Neutrophil (primary cell): ENCODE measurements around the gene PYDC1.

Source experiments
- H3K27ac ChIP-seq: fragments of 200-600 bp; sonication (generic); 2 replicates; pipeline ENCODE4 v1.5.1; 2016; ENCODE audit warnings: mild to moderate bottlenecking, moderate library complexity
- H3K27me3 ChIP-seq: fragments of 200-600 bp; sonication (generic); 2 replicates; pipeline ENCODE4 v1.6.0; 2016; ENCODE audit warnings: mild to moderate bottlenecking
- H3K36me3 ChIP-seq: fragments of 200-600 bp; sonication (generic); 2 replicates; pipeline ENCODE4 v1.5.1; 2017
- H3K4me1 ChIP-seq, 2 experiments: fragments of 200-600 bp in 1 of 2; sonication (generic) in 1 of 2; 1 replicate in 1 of 2; 2 replicates in 1 of 2; pipeline versions ENCODE4 v1.5.1 to v1.6.1; 2013 to 2016; ENCODE audit warnings: low read depth in 1 of 2, low read length in 1 of 2, mild to moderate bottlenecking in 1 of 2, moderate library complexity in 1 of 2; ENCODE audit not compliant: control insufficient read depth in 1 of 2, insufficient read depth in 1 of 2
- H3K4me3 ChIP-seq, 2 experiments: fragments of 200-600 bp in 1 of 2; sonication (generic) in 1 of 2; 1 replicate in 1 of 2; 2 replicates in 1 of 2; pipeline ENCODE4 v1.5.1; 2013 to 2016; ENCODE audit warnings: low read depth in 1 of 2, low read length in 1 of 2, mild to moderate bottlenecking in 1 of 2, moderate library complexity in 1 of 2
- H3K9me3 ChIP-seq: fragments of 200-600 bp; sonication (generic); 2 replicates; pipeline ENCODE4 v1.5.1; 2016
- CTCF ChIP-seq: fragments of 200-600 bp; sonication (generic); IDR thresholded peaks from 2 replicates; pipeline ENCODE4 v1.5.1; 2016; ENCODE audit warnings: antibody characterized with exemption

The PYDC1 gene

GRCh38 chr16:31213342-31213741 lies 3.6 kb downstream of the PYDC1 start:
- Histone ChIP-seq H3K4me3 (no peak overlapping the region), H3K27me3 (peaks cover 66% of the 10 kb centered on the region), H3K36me3 (no peaks in the 10 kb centered on the region), H3K27ac (no peak overlapping the region), H3K4me1 (peaks cover 26 to 31% of the 10 kb centered on the region in 2 experiments), H3K9me3 (no peaks in the 10 kb centered on the region)
- no peak for TF ChIP-seq CTCF

GRCh38 chr16:31206776-31207175 lies 10.2 kb downstream of the PYDC1 start:
- no peak overlapping the region for H3K27ac ChIP-seq
- peaks cover 23 to 28% of the 10 kb centered on the region in 2 experiments for H3K4me1 ChIP-seq
- no peaks in the 10 kb centered on the region for H3K9me3 ChIP-seq
- no peak overlapping the region for H3K4me3 ChIP-seq
- H3K27me3 ChIP-seq, result peaks cover 2% of the 10 kb centered on the region
- H3K36me3 ChIP-seq, result no peaks in the 10 kb centered on the region
- no peak for TF ChIP-seq CTCF

- peak overlapping the region; percentile 89 for H3K27ac ChIP-seq
- no peaks in the 10 kb centered on the region for H3K27me3 ChIP-seq
- H3K4me3 ChIP-seq, result no peak overlapping the region
- H3K36me3 ChIP-seq, result peaks cover 14% of the 10 kb centered on the region
- no peak for TF ChIP-seq CTCF
- peaks cover 40 to 45% of the 10 kb centered on the region in 2 experiments for H3K4me1 ChIP-seq
- no peaks in the 10 kb centered on the region for H3K9me3 ChIP-seq
Measured at GRCh38 chr16:31204871-31205666, 11.9 kb downstream of the PYDC1 start.

- no peaks in the 10 kb centered on the region for H3K27me3 ChIP-seq
- no peaks in the 10 kb centered on the region for H3K9me3 ChIP-seq
- H3K4me3 ChIP-seq, result peak within 1 kb of the TSS; percentile 95 to 96
- peaks cover 63 to 64% of the 10 kb centered on the region in 2 experiments for H3K4me1 ChIP-seq
- H3K27ac ChIP-seq, result peak within 1 kb of the TSS; percentile 89
- no peak for TF ChIP-seq CTCF
- peaks cover 35% of the 10 kb centered on the region for H3K36me3 ChIP-seq
Measured at GRCh38 chr16:31202414-31203375, 14.2 kb downstream of the PYDC1 start, which contains the start of gene PYCARD. PYCARD (minus strand) TSS chr16:31202760; CDS start chr16:31202690, 70 bp downstream.

GRCh38 chr16:31201582-31202413 lies 15.1 kb downstream of the PYDC1 start:
- Histone ChIP-seq H3K9me3 (no peaks in the 10 kb centered on the region), H3K27me3 (no peaks in the 10 kb centered on the region), H3K4me1 (peaks cover 66 to 67% of the 10 kb centered on the region in 2 experiments), H3K27ac (peak overlapping the region; percentile 89), H3K36me3 (peaks cover 43% of the 10 kb centered on the region), H3K4me3 (peak overlapping the region; percentile 95 to 96)
- no peak for TF ChIP-seq CTCF
